IPS-NIHi7 (cell line): ENCODE data around the gene RASA3.
A peak's percentile ranks its signal among the peaks of the same experiment; 100 is the strongest.

Experiments used
- DNase-seq: peaks from one replicate; pipeline ENCODE4 v3.0.0; 2012; ENCODE audit warnings: mixed read lengths; ENCODE audit errors: extremely low spot score

Gene RASA3

DNA sequence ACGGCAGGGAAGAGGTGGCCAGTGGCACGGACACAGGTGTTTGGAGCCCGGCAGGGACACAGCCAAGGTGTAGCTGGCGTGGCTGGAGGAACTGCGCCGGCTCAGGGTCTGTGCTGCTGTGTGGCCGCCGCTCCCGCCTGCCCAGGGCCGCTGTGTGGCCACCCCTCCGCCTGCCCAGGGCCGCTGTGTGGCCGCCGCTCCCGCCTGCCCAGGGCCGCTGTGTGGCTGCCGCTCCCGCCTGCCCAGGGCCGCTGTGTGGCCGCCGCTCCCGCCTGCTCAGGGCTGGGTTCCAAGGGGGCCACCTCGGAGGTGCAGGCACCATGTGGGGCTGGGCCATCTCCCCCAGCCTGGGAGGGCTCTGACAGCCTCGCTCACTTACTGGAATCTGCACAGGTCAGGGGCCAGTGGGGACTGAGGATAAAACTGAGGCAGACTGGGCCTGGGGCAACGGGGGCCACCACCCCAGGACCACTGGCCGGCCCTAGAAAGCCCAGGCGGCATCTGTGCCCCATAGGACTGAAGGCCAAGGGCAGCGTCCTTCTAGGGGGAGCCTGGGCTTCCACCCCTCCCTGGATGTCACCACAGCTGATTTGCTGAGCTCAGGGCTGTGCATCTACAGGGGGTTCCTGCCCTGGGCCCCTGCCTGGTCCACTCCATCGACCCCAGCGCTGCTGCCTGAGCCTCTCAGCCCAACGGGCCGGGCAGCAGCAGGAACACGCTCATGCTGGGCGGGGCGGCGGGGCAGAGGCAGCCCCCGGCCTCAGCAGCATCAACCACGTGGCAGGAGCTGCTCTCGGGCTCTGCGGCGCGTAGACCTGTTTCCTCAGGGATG lies 180.1 kb downstream of the RASA3 start:
- no peak for DNase-seq

DNA sequence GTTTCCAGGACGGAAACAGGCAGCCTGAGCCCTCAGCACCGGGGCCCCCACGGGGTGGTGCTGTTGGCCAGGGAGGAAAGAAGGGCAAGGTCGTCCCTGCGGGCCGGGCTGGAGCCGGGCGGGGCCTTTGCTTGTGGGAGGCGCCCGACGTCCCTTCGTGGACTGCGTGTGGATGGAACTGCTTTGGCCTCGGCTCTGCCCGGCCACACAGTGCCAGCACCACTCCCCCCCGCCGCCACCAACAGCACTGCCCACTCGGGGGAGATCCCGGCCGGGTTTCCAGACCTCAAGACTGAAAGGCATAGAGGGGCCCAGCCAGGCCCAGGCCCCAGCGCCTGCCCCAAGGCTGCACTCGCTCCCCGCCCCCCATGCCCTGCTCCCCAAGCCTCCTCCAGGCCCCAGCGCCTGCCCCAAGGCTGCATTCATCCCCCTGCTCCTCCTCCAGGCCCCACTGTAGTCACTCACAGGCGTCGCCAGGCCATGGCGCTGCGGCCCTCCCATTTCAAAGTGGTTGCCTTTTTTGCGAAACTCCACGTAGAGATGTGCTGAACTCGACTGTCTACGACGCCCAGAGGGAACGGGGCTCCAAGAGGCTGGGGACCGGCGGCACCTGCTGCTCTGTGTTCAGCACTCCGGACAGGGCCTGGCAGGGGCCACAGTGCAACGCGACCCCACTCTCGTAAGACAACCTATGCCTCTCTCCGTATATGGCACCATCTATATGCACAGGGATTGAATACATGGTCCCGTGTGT lies 181.0 kb downstream of the RASA3 start:
- DNase-seq, result peak; percentile 90

DNA sequence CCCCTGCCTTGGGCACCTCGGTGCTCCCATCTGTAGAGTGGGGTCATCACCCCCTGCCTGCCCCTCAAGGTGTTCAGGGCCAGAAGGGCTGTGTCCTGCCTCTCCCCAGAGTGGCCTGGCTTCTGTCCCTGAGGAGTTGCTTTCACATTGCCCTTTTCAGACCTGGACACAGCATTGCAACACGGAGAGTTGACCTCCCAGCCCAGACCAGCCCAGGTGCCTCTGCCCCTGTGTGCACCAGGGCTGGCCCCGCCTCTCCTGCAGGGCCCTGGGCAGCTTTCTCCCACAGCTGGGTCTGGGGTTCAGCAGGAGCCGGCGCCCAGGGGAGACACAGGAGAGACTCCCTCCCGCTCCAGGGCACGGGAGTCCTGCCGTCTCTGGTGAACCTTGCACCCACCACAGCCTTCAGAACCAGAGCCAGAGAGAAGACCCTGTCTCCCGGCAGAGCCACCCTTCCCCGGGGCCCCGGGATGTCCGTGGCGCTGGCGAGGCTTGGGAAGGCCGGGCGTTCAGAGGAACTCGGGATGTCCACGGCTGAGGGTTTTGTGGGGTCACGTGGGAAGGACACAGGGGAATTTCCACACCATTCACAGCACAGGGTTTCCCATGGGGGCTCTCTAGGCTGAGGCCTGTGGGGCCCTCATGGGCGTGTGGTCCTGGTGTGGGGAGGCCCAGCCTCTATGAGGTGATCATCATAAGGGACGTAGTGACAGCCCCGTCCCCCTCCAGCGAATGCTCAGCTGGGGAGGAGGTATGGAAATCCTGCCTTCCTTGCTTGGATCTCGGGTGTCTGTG lies 181.8 kb downstream of the RASA3 start:
- DNase-seq, result no peak

DNA sequence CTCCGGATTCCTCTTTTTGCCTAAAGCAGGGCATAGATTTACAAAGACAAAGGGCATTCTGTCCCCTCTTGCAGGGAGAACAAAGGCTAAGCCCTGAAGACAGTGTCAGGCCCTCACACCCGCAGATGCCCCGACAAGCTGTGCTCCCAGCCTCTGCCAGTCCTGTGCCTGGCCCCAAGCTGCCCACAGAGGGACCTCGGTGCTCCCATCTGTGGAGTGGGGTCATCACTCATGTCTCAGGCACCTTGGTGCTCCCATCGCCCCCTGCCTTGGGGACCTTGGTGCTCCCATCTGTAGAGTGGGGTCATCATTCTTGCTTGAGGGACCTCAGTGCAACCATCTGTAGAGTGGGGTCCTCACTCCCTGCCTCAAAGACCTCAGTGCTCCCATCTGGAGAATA lies 182.9 kb downstream of the RASA3 start:
- DNase-seq, result no peak

DNA sequence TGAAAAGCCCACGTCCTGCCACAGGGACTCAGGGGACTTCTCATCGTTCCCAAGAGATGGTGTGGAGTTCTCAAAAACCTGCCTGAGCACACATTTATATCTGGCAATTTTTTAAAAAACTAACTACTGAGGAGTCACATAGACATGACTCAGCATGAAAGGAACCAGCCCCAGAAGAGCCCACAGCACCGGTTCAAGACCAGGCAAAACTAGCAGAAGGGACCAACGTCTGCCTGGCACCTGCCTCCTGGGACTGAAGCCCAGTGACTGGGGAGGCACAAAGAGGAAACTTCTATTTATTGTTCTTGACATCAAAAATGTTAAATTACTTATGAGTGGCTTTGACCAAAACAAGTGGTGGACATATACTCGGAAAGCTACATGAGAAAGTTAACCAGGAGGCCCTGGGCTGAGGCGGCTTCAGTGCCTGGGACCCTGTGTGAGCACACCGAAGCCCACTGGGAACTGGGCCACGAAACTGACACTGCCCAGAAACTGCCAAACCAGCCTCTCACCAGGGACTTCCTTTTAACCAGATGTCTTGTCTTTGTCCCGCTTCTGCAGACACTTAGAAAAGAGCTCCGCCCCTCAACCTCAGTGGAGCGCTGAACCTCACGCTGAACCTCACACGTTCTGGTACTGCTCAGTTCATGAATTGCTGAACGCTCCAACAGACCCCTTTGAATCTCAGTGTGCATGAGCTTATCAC lies 184.2 kb downstream of the RASA3 start:
- no peak for DNase-seq

DNA sequence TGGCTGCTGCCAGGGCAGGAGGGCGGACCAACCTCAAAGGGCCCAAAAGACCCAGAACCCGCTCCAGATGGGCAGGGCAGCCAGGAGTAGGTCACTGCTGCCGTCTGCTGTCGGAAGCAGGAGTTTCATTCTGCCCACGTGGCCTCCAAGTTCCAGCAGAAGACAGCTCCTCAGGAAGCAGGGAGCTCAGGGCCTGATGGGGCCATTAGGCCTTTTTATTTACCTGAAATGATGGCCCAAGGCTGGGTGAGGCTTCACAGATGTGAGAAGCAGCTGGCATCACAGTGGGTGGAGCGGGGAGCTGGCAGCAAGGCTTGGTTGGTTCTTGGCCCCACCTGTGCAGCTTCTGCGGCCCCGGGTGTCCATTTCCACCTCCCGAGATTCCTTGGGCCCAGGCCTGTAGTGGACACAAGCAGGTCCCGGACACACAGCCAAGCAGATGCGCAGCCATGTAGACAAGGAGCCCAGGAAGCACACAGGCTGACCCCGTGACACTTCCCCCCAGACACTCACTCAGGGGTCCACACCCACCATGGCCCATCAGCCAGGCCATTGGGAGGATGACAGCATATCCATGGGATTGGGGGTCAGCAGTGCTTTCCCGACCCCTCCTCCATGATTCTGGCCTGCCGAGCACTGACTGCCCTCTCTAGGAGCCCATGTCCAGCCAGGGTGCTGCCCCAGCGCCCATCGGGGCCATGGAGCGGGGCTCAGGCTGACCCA lies 185.0 kb downstream of the RASA3 start:
- DNase-seq, result peak; percentile 58

DNA sequence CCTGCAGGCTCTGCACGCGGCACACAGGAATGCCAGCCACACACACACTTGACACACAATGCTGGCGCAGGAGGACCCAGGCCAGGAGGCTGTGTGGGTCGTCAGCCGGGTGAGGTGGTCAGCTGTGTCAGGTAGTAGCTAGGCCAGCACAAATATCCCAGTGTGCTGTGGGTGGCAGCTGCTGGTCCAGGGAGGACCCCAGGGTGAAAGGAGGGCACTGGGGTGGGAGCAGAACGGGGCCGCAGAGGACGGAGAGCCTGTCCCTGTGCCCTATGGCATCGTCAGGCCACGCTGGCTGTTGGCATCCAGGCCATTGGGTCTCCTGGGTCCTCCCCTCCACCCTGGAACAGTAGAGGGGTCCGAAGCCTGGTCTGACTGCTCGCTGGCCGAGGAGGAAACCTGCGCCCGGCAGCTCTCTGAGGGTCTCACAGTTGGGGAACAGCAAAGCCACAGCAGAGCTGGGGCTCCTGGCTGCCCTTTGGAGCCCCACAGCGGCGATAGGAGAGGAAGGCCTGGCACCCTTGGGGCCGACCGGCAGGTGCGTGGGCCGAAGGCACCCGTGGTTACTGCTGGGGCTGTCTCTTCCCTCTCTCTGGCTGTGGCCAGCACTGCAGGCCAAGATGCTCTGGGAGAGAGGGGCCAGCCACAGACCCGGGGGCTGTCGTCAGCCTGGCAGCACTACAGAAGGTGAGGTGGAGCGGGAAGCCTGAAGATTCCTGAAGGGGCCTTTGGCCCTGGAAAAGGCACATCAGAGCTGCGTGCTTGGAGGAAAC lies 185.8 kb downstream of the RASA3 start:
- DNase-seq, result no peak

DNA sequence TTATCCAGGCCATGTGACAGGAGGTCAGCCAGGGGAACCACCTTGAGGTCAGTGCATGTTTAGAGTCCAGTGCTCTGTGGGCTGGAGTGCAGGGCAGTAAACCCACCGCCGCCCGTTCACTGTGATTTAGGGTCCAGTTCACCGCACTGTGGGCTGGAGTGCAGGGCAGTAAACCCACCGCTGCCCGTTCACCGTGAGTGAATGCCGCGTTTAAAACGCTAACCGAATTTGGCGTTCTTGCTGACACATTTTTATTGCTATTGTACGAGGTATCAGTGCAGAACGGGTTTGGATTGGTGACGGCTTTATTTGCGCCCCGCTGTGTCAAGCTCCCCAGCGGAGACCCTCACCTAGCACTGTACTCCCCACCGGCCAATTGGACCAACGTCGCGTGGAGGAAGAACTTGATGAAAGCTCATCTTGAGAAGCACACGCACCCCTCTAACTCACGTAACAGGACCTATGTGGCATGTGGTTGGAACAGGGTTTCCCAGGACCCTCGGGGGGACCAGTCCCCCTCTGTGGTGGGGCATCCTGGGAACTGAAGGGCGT lies 186.5 kb downstream of the RASA3 start:
- no peak for DNase-seq

DNA sequence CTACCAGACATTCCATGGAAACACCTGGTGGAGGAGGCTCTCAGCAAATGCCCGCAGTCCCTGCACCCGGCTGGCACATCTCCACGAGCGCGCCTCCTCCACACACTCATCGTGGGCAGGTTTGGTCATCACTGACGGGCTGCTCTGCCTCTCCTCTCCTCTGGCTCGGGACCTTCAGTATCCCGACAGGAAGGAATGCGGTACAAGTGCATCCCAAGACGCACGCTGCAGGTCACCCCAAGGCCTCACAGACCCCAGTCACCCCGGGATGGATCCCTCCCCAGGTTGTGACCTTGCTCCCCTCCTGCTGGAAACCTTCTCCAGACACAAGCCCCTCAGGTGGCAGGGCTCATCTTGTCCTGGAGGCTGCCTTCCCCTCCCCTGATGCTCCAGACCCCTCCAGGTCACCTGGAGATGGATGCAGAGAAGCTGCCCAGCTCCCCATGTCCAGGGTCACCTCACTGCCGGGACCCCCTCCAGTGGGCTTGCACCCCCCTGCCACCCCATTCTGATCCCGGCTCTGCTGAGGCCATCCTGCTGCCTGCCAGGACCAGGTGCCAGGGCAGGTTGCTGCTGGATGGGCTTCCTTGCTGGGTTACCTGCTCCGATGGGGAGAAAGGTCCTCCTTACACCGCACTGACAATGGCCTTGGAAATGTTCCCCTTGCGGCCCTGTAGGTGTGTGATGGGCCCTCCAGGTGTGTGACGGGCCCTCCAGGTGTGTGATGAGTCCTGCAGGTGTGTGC lies 188.4 kb downstream of the RASA3 start:
- DNase-seq, result no peak

DNA sequence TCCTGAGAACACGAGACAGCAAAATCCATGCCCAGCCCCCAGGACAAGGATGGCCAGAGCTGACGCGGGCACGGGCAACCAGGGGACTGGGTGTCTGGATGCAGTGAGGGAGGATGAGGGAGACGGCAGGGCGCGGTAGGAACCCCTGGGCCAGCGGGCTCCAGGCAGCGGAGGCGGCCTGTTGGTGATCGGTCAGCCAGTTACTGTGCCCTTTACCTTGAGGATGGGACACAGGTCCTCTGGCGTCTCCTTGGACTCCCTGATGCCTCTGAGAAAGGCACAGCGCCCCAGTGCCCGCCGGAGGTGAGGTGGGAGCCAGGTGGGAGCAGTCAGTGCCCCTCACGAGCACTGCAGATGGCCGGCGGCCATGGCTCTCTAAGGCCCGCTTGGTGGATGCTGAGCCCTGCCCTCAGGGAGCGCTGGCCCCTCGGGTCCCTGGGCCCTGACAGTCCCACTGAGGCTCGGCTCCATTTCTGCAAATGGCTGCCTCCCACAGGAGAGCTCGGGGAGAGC lies 189.8 kb downstream of the RASA3 start:
- no peak for DNase-seq

DNA sequence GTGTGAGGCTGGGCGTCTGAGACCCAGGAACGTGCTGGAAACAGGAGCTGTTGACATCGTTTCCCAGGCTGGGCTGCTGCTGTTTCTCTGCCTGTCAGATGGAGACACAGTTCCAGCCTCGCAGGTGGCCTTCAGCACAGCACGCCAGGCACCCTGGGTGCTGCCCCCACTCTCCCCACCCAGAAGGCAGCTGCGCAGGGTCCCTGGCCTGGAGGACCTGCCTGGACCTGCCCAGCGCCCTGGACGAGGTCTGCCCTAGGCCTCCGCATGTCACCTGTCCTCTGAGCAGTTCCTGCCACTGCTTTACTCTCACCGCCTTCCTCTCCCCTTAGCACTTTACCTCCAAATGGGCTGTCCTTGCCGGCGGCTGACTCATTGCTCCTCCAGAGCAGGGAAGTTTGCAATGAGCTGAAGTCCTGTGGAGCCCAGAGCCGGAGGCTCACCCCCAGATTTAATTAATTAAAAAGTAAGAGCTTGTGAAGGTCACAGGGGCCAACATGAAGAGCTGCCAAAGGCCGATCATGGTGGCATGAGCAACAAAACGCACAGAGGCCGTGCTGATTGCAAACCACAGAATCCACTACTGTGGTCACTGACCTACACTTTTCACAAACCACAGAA lies 190.7 kb downstream of the RASA3 start:
- no peak for DNase-seq

DNA sequence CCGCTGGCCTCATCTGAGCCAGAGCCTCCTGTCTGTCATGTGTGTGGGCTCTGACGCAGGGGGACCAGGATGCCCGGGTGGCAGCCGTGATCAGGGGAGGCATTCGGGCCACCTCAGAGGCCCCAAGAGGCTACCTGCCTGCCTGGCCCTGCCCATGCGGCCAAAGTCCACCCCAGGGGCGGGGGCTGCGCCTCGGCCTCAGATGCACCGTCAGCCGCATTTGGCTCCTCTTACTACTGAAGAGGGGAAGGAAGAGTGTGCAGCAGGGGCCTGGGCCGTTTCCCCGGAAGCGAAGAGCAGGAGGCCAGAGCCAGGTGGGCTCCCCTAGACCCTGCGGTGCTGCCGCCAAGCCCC lies 192.5 kb downstream of the RASA3 start:
- no peak for DNase-seq

DNA sequence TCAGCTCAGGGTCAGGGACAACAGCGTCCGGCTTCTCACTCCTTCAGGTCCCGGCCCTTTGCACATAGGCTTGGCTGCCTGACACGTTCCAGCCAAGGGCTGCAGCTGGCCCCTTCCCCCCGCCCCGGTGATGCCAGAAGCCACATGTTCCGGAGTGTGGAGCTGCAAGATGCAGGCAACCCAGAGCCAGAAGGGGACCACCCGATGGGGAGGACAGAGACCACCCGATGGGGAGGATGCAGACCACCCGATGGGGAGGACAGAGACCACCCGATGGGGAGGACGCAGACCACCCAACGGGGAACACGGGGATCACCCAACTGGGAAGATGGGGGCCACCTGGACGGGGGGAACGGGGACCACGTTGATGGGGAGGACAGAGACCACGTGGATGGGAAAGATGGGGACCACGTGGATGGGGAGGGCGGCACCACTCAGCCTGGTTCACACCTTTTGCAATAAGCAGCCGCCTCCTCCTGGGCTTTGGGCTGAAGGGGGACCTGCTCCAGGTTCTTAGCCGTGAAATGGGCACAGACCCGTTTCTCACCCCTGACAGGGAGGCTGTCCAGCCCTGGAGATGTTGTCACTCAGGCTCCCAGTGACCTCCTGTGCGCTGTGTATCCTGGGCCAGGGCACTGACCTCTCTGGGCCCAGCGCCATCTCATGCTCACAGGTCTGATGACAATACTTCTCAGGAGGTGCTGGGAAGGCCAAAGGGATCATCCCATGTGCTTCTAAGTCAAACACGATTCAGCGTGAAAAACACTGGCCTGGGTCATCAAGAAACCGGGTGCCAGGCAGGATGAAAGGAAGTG lies 193.1 kb downstream of the RASA3 start:
- DNase-seq, result no peak

DNA sequence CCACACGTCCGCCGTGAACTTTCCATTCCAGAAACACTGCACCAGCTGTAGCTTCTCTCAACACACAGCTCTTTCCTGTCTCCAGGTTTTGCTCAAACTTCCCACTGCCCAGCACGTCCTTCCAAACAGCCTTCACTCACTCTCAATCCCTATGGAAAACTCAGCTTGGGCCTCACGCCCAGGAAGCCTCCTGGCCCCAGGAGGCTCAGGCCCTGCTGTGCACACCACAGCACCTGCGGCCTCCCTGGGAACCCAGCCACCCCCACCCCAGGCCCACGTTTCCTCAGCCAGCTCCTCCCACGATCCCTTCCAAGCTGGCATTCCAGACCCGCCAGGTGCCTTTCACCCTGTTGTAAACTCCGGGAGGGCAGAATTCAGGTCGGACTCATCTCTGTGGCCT lies 193.7 kb downstream of the RASA3 start:
- no peak for DNase-seq

DNA sequence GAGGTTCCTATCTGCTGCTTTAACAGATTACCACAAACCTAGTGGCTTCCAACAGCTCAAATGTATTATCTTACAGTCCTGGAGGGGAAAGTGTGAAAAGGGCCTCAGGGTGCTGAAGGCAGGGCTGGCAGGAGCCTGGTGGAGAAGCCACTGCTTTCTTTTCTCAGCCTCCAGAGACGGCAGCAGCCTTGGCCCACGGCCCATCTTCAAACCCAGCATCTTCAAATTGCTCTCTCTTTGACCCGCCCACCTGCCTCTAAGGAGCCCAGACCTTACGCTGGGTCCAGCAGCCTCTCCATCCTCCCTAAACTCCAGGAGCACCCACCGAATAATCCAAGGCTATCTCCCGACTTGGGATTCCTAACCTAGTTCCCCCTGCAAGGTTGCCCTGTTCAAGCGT lies 194.2 kb downstream of the RASA3 start:
- DNase-seq, result no peak

DNA sequence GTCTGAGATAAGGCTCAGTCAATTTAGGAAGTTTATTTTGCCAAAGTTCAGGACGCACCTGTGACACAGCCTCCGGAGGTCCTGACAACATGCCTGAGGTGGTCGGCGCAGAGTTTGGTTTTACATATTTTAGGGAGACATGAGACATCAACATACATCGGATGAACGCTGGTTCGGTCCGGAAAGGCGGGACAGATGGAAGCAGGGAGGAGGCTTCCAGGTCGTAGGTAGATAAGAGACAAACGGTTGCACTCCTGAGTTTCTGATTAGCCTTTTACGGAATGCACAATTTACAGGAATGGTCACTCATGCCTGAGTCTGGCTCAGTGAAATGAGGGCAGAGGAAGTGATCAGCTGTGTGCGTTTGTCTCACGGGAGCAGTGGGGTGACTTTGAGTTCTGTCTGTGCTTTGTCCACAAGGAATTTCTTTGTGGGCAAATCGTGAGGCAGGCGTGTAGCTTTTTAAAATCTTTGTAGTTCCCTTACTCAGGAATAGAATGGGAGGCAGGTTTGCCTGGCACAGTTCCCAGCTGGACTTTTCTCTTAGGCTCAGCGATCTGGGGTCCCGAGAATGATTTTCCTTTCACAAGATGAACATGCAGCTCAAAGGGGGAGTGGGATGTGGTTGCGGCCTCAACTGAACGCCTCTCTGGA lies 194.8 kb downstream of the RASA3 start:
- no peak for DNase-seq

DNA sequence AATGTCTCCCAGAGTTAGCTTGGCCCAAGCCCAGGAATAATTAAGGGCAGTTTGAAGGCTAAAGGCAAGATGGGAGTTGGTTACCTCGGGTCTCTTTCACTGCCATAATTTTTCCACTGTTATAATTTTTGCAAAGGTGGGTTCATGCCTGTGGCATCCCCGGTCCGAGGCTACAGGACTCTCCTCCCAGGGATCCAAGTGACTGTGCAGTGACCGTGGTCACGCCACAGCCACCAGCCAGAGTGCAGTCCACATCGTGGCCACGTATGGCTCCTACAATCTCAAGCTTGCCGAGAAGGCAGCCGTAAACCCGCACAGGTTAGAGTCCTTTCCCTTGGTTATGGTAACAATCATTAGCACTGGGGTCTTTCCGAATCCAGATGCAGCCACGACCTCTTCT lies 195.3 kb downstream of the RASA3 start:
- DNase-seq, result no peak
